Endothelial cell of umbilical vein (primary cell): ENCODE results near the gene CEACAM6. TPM values are rescaled to one million over a fixed set of nuclear protein-coding genes. Genes with fewer than 3 reads are reported as not detected.

ENCODE experiments used
- BruUV-seq: library from RNA; stranded (reverse); fragments of 400-500 nt; replicated peaks from 2 replicates; lab custom pipeline; 2021; lab: Mats Ljungman, UMichigan
- CTCF ChIA-PET: fragments of 300-600, 350-600 bp; sonication (Branson Sonifier 250); formaldehyde crosslinking; loops from one replicate; lab custom pipeline; 2021; ENCODE audit warnings: antibody characterized with exemption, inconsistent platforms; lab: Charles Lee
- POLR2A ChIA-PET: fragments of 300-600, 350-600 bp; sonication (Branson Sonifier 250); formaldehyde crosslinking; loops from one replicate; lab custom pipeline; 2021; ENCODE audit warnings: antibody characterized with exemption, inconsistent platforms; lab: Charles Lee
- DNase-seq: peaks from one replicate; pipeline ENCODE4 v3.0.0-alpha.2; 2011; ENCODE audit warnings: low read depth, low spot score
- FAIRE-seq: peaks from 2 replicates; lab custom pipeline; 2011; peaks lifted over from hg19 to GRCh38; lab: Jason Lieb, UNC
- H2AFZ ChIP-seq: 2 replicates; pipeline ENCODE4 v1.6.0; 2012; ENCODE audit warnings: low read depth, low read length, control low read depth, inconsistent platforms
- H3K27ac ChIP-seq: 2 replicates; pipeline ENCODE4 v1.5.1; 2011; ENCODE audit warnings: low read depth, mild to moderate bottlenecking, control low read depth, low read length, moderate library complexity; ENCODE audit not compliant: insufficient read depth
- H3K27me3 ChIP-seq, 2 experiments: 2 replicates each; pipeline versions ENCODE4 v1.6.0 to v1.6.1; 2011; ENCODE audit warnings: low read length in 2 of 2, mixed read lengths in 1 of 2; ENCODE audit not compliant: control insufficient read depth in 2 of 2, insufficient read depth in 2 of 2
- H3K36me3 ChIP-seq, 2 experiments: 2 replicates in 1 of 2; 3 replicates in 1 of 2; pipeline ENCODE4 v1.5.1; 2011; ENCODE audit warnings: low read length in 2 of 2, mild to moderate bottlenecking in 1 of 2, moderate library complexity in 1 of 2; ENCODE audit not compliant: control insufficient read depth in 2 of 2, insufficient read depth in 2 of 2; ENCODE audit errors: extremely low read depth in 1 of 2
- H3K4me1 ChIP-seq: 3 replicates; pipeline ENCODE4 v1.5.1; 2011; ENCODE audit warnings: mild to moderate bottlenecking, low read length; ENCODE audit not compliant: control insufficient read depth, insufficient read depth; ENCODE audit errors: extremely low read depth
- H3K4me2 ChIP-seq: 2 replicates; pipeline ENCODE4 v1.6.1; 2011; ENCODE audit warnings: low read length, control low read depth, mixed read lengths; ENCODE audit not compliant: insufficient read depth
- H3K4me3 ChIP-seq, 3 experiments: fragments of 200-600 bp in 1 of 3; sonication (generic), shearing (Covaris generic) in 1 of 3; replicated peaks in 1 of 3; 2 replicates each; pipeline ENCODE4 v1.5.1; 2011 to 2016; ENCODE audit warnings: control low read depth in 3 of 3, low read length in 3 of 3, mild to moderate bottlenecking in 2 of 3, inconsistent platforms in 1 of 3, low read depth in 1 of 3, moderate library complexity in 1 of 3; ENCODE audit not compliant: insufficient read depth in 1 of 3
- H3K79me2 ChIP-seq: 2 replicates; pipeline ENCODE4 v1.6.0; 2012; ENCODE audit warnings: low read length, inconsistent platforms; ENCODE audit not compliant: control insufficient read depth, insufficient read depth
- H3K9ac ChIP-seq: replicated peaks from 2 replicates; pipeline ENCODE3; 2011; ENCODE audit warnings: low read length, control low read depth; ENCODE audit not compliant: insufficient read depth; ENCODE audit errors: extremely low read depth
- H3K9me1 ChIP-seq: replicated peaks from 3 replicates; pipeline ENCODE4 v1.6.0; 2011; ENCODE audit warnings: mild to moderate bottlenecking, low read length; ENCODE audit not compliant: control insufficient read depth, insufficient read depth; ENCODE audit errors: extremely low read depth
- H3K9me3 ChIP-seq: replicated peaks from 2 replicates; pipeline ENCODE4 v1.5.1; 2012; ENCODE audit warnings: low read length, inconsistent platforms; ENCODE audit not compliant: control insufficient read depth, insufficient read depth
- H4K20me1 ChIP-seq: replicated peaks from 2 replicates; pipeline ENCODE3; 2011; ENCODE audit warnings: mild to moderate bottlenecking, low read length; ENCODE audit not compliant: control insufficient read depth, insufficient read depth; ENCODE audit errors: extremely low read depth
- EZH2 ChIP-seq: IDR thresholded peaks from 2 replicates; pipeline ENCODE4 v1.6.1; 2012; ENCODE audit warnings: borderline replicate concordance, low read depth, mild to moderate bottlenecking, moderate library complexity, low read length, inconsistent platforms; ENCODE audit not compliant: severe bottlenecking
- FOS ChIP-seq: IDR thresholded peaks from 2 replicates; pipeline ENCODE4 v1.6.1; 2011; ENCODE audit warnings: mild to moderate bottlenecking, low read length, moderate library complexity, borderline replicate concordance; ENCODE audit not compliant: insufficient read depth
- GATA2 ChIP-seq: IDR thresholded peaks from 2 replicates; pipeline ENCODE4 v1.7.0; 2011; ENCODE audit warnings: low read depth, mild to moderate bottlenecking, moderate library complexity, mixed read lengths, low read length; ENCODE audit not compliant: insufficient read length, insufficient read depth
- JUN ChIP-seq: IDR thresholded peaks from 2 replicates; pipeline ENCODE4 v1.6.1; 2011; ENCODE audit warnings: borderline replicate concordance, low read depth; ENCODE audit not compliant: insufficient read length, insufficient read depth
- MYC ChIP-seq: IDR thresholded peaks from one replicate; pipeline ENCODE4 v1.6.1; 2011; ENCODE audit warnings: mild to moderate bottlenecking, low read depth, low read length
- POLR2A ChIP-seq: IDR thresholded peaks from 2 replicates; pipeline ENCODE4 v1.6.1; 2012; ENCODE audit warnings: low read depth, mild to moderate bottlenecking, control low read depth, low read length
- POLR2AphosphoS5 ChIP-seq: IDR thresholded peaks from 2 replicates; pipeline ENCODE4 v1.6.1; 2012; ENCODE audit warnings: low read depth, mild to moderate bottlenecking, control low read depth, low read length, moderate library complexity; ENCODE audit not compliant: insufficient read depth
- dilution Hi-C: fragments of 300-500 bp; cut with MboI; formaldehyde crosslinking; loops from one replicate; pipeline ENCODE4 v1.15.0; 2019; ENCODE audit warnings: low sequenced_read_pairs; ENCODE audit not compliant: extremely low pct_ligation_motif_present
- intact Hi-C: fragments of 100-400 bp; cut with micrococcal nuclease; formaldehyde crosslinking; loops from one replicate; pipeline ENCODE4 v1.10.0; 2022
- polyA plus RNA-seq, 4 experiments: library from polyadenylated mRNA; depleted of rRNA in 3 of 4; stranded (reverse) in 3 of 4; unstranded in 1 of 4; fragments of >200 nt; gene quantifications; 2 replicates each; pipeline versions ENCODE4 v1.2.1 to v1.2.3, GENCODE V29; 2011 to 2012; ENCODE audit warnings: missing spikeins in 1 of 4
- total RNA-seq: library from RNA; stranded (reverse); gene quantifications from 2 replicates; pipeline ENCODE4 v1.2.3, GENCODE V29; 2021
- TF ChIP-seq, protein P1 (sequence below), 2 donors: IDR thresholded peaks; 1 replicate in 1 of 2; 2 replicates in 1 of 2; pipeline ENCODE4 v1.5.1; 2011; ENCODE audit warnings: low read length in 2 of 2, mild to moderate bottlenecking in 2 of 2, moderate library complexity in 2 of 2, control low read depth in 1 of 2, inconsistent platforms in 1 of 2, low read depth in 1 of 2; ENCODE audit not compliant: insufficient read depth in 1 of 2; ENCODE audit errors: extremely low read depth in 1 of 2
- TF ChIP-seq, protein P2 (sequence below): IDR thresholded peaks from 2 replicates; pipeline ENCODE4 v1.6.1; 2011; ENCODE audit not compliant: insufficient read depth, insufficient read length

The CEACAM6 gene
- total and polyA plus RNA-seq, 2 donors (not counting 3 experiments of a cell fraction or from before 2014, with no cell fraction given) = not detected

DNA sequence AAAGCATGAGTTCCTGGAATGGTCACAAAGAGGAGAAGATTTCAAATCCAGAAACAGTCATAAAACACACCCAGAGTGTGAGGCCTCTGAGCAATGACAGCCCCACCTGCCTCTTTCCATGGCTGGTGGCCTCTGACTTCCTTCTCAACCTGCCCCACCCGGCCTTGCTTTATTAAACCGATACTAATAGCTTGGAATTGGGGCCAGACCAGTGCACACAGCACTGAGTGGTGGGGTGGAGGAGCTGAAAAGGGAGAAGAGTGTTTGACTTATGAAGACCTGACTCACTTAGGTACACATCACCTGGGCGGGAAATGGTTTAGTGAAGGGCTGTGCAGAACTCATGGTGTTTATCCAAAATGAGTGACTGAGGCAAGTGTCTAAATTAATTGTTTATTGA lies 20.7 kb upstream of the CEACAM6 start:
- Histone ChIP-seq H3K9me3 (no peaks in the 10 kb centered on the region), H3K79me2 (no peaks in the 10 kb centered on the region), H3K4me2 (no peak overlapping the region), H3K4me1 (no peaks in the 10 kb centered on the region), H3K9ac (no peak overlapping the region), H4K20me1 (no peaks in the 10 kb centered on the region), H3K9me1 (no peaks in the 10 kb centered on the region), H2AFZ (no peak overlapping the region), H3K4me3 (no peak overlapping the region), H3K27me3 (peaks cover 5 to 6% of the 10 kb centered on the region in 2 experiments), H3K27ac (no peak overlapping the region), H3K36me3 (no peaks in the 10 kb centered on the region)
- no peak for DNase-seq
- FAIRE-seq = no peak
- TF ChIP-seq FOS (no peak), POLR2A (no peak), GATA2 (no peak), EZH2 (no peak), JUN (no peak), MYC (no peak), POLR2AphosphoS5 (no peak)
- TF ChIP-seq, protein P1, sequence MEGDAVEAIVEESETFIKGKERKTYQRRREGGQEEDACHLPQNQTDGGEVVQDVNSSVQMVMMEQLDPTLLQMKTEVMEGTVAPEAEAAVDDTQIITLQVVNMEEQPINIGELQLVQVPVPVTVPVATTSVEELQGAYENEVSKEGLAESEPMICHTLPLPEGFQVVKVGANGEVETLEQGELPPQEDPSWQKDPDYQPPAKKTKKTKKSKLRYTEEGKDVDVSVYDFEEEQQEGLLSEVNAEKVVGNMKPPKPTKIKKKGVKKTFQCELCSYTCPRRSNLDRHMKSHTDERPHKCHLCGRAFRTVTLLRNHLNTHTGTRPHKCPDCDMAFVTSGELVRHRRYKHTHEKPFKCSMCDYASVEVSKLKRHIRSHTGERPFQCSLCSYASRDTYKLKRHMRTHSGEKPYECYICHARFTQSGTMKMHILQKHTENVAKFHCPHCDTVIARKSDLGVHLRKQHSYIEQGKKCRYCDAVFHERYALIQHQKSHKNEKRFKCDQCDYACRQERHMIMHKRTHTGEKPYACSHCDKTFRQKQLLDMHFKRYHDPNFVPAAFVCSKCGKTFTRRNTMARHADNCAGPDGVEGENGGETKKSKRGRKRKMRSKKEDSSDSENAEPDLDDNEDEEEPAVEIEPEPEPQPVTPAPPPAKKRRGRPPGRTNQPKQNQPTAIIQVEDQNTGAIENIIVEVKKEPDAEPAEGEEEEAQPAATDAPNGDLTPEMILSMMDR (IDR thresholded peaks at IDR 0.05; ENCODE audit: extremely low read depth in 1 of 2, insufficient read depth in 1 of 2, low read depth in 1 of 2, low read length in 2 of 2) = no peak
- TF ChIP-seq, protein P2, sequence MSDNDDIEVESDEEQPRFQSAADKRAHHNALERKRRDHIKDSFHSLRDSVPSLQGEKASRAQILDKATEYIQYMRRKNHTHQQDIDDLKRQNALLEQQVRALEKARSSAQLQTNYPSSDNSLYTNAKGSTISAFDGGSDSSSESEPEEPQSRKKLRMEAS = no peak
- ChIA-PET CTCF (interaction anchor here (1.8 kb wide), 1 partner anchor 19 kb away, joined by 13 read pairs; no protein-coding TSS in a partner anchor), POLR2A (no interaction called here)
- BruUV-seq = no TSS peak
- intact Hi-C loops = no loop called here
- dilution Hi-C loops = no loop called here
